Stimulated activated CD4-positive, alpha-beta T cell treated with anti-CD3 and anti-CD28 coated beads, Interleukin-12 subunit alpha, Interleukin-12 subunit beta, amount 100 ng/mL, for 4 hours (primary cell): ENCODE data around the gene GAPVD1.

Source experiments
- DNase-seq: peaks from one replicate; pipeline ENCODE4 v3.0.0-alpha.2; 2020

Gene GAPVD1

DNA sequence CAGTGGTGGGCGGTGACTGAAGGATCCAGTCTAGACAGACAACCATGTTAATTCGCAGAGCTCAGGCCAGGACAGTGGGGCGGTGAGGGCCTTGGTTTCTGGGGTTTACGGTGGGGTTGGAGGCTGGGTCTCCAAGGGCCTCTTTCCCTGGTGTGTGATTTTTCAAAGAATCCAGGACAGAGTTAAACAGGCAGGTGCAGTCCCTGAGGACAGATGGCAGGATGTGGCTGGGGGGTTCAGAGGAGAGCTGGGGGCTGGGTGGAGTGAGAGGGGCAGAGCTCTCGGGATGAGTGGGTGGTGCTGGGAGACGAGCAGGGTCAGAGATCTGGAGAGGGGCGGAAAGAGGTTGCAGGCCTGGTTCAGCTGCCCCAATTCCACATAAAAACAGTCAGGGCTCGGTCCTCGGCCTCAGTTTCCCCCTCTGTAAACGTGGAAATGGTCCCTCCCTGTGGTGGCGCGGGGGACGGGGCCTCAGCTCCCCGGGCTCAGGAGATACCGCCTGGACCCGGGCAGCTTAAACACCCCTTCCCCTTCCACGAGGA, 145.9 kb downstream of the GAPVD1 start:
- no peak for DNase-seq

DNA sequence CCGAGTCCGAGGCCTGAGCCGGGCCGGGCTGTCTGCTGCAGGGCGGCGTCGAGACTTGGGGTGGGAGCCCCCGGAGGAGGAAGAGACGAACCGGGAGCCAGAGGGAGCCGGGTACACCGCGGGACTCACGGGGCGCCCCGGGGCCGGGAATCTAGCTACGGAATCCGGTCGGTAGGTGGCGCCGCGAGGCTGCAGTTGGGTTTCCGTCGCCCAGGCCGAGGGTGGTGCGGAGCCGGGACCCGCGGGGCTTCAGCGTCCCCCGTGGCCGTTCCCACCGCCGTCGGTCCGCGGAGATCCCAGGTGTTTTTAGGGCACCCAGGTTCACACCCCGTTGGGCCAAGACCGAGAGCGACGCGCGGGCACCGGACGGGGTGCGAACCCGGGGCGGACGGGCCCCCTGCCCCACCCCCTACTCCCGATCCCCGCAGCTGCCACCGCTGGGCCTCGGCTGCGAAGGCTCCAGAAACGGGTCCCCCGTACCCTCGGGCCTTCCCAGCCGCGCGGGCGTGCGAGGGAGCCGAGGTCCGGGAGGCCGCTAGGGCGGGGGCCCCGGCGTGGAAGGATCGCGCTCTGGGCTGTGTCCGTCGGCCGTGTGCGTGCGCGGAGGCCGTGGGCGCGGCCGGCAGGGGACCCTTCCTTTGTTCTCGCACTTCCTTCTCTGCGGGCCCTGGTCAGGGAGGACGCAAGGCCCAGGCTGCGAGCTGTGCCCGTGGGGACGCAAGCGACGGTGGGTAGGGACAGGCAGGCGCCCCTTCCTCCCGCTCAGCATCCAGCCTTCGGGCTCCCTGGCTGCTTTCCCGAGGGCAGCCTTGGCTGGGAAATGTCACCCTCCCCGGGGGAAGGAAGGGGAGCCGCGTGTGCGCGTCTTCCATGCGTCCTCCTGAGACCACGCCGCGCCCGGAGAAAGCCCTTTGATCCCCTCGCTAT, 146.6 kb downstream of the GAPVD1 start:
- DNase-seq, result peak; percentile 84

DNA sequence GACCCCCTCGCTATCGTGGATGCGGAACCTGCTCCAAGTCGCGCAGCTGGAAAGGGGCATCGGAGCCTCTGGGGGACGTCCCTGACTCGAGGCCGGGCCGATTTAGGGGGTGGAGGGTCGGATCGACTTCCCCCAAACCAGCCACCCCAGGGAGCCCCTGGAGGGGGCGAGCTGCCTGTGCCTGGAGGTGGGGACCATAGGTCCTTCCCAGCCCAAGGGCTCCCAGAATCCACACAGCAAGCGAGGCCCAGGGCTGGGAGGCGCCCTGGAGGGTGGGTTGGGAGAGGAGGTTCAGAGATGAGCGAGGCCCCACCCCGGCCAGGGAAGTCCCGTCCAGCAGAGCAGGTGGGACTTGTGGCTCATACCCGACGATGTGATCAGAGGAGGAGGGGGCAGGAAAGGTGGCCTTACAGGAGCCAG, 147.6 kb downstream of the GAPVD1 start:
- DNase-seq, result no peak

DNA sequence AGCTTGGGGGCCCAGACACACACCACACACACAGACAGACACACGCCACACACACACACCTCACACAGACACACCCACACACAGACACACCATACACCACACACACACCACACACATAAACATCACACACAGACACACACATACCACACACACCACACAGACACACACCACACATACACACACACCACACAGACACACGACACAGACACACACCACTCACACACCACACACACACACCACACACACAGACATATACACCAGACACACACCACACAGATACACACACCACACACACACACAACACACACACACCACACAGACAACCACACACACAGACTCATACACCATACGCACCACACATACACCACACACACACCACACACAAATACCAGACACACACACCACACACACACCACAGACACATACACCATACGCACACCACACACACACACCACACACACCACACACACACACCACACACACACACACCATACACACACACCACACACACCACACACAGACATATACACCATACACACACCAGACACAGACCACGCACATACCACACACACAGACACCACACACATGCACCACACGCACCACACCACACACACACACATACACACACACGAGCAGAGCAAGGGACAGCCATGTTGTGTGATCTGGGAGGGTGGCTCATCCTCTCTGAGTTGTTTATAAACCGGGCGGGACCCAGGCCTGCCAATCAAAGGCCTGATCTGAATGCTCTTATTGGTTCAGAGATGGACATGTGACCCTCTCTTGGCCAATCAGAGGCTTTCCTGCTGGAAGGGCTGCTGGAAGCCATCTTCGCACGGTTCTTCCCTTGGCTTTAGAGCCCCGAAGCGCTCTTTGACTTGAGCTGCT, 148.3 kb downstream of the GAPVD1 start:
- no peak for DNase-seq

DNA sequence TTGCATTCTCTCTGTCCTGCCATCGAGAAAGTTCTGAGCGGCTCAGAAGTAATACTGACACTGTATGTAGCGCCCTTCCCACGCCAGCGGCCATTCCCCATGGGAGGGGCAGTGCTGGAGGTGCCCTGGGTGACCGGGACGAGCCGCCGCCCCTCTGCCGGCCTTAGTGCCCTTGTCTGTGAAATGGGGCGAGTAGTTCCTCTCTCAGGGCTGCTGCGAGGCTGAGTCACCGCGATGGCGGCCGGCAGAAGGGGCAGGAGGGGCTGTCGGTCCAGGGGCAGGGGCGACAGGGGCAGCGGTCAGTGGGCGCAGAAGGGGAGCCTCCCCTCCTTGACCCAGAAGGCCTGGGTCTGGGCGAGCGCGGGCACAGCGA, 148.9 kb downstream of the GAPVD1 start:
- no peak for DNase-seq

DNA sequence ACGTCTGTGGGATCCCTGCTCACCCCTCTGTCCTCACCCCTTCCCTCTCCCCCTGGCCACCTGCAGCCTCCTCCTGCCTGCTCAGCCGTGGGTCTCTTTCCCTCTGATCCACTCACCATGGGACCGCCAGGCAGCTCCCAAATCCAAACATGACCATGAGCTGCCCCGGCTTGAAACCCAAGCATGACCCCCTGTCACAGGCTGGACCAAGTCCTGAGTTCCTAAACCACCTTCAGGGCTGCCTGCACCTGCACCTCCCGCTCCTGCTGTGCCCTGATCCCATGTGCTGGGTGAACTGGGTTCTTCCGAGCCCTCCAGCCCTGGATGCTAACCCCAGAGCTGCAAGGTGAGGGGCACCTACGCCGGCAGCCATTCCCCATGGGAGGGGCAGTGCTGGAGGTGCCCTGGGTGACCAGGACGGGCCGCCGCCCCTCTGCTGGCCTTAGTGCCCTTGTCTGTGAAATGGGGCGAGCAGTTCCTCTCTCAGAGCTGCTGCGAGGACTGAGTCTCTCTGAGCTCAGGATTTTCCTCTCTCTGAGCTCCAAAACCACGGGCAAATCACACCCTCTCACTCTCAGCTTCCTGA, 149.6 kb downstream of the GAPVD1 start:
- DNase-seq, result no peak

DNA sequence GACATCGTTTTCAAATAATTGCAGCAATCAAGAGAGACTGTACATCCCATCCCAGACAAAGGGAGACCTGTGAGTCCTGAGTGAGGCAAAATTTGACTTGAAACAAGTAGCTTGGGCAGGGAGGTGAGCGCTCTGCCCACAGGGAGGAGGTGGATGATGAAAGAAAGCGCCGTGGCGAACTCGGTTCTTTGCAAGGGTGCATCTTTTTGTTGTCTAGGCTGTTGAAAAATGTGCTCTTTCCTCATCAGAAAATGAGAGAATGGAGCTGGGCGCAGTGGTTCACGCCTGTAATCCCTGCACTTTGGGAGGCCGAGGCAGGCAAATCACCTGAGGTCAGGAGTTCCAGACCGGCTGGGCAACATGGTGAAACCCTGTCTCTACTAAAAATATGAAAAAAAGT, 150.5 kb downstream of the GAPVD1 start:
- DNase-seq, result no peak

DNA sequence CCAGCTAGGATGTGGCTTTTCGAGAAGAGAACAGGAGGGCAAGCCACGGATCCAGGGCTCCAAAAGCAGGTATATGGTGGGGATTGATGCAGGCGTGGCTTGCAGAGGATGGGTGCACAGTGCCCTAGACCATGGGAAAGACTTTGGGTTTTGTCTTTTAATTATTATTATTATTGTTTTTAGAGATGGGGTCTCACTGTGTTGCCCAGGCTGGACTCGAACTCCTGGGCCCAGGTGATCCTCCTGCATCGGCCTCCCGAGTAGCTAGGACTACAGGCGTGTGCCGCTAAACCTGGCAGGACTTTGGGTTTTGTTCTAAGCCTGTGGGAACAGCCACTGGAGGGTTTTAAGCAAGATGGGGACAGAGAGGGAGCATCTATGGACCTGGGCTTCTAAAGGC, 152.0 kb downstream of the GAPVD1 start:
- DNase-seq, result no peak

DNA sequence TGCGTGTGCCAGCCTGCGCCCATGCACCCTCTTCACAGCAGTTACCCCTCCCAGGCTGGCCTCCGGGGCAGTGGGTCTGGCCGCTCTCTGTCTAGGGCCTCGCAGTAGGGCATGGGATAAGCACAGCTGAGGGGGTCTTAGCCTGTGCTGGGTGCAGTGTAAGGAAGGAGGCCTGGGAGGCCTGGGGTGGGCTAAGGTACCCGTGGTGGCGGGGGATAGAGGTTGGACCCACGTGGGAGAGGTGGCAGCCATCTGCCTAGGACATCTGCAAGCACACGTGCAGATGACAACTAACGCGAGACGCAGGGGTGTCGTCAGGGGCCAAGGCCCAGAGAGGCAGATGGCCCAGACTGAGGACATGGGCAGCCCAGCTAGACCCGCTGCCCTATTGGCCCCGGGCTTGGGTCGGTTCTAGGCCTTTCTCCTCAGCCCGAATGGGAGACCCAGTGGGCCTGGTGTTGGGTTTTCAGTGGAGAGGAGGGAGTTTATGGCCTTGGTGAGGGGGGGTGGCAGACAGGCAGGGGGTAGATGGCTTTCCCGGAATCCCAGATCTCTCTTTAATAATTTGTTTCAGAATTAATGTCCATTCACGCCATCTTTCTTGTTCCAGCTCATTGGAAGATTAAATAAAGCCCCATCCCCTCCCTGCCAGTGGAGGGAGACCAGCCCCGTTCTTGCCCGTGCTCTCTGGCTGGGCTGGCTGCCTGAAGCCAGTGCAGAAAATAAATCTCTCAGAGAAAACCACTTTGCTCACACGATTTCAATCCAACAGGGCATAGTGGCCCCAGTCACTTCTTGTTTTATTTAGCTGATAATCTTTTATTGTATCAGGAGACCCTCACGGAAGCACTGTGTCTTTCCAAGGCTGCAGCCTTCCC, 154.2 kb downstream of the GAPVD1 start:
- no peak for DNase-seq

DNA sequence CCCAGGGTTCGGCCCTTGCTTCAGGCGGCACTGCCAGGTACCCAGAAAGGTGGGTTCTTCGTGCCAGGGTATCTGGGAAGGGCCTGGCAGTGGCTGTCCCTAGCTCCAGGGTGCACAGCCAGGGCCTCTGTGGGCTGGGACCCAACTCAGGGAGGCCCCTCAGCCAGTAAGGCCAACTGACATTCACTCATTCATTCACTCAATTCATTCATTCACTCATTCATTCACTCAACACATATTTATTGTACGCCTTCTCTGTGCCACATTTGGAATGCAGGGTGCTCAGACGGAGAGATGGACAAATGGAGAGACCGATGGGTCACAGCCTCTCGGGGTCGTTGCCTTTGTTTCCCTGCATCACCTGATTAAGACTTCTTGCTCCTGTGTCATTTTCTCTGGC, 154.9 kb downstream of the GAPVD1 start:
- DNase-seq, result no peak
